ENCODE data around the gene C1orf52.

Gene C1orf52

GRCh38 chr1:85297855-85298629, 38.6 kb upstream of the C1orf52 start:
- DNase-seq (ENCODE audit: low read depth in 2 of 2), result peak; percentile 98 to 99
- peak overlapping the region in 1 of 2 donors; percentile 4 for H3K4me3 ChIP-seq (replicated peaks in 1 of 2; ENCODE audit: low read depth in 2 of 2, low read length in 2 of 2)

GRCh38 chr1:85297538-85297854, 38.0 kb upstream of the C1orf52 start:
- TF ChIP-seq CTCF (IDR thresholded peaks at IDR 0.05; ENCODE audit: low read depth, low read length), result no peak
- peak overlapping the region in 1 of 2 donors; percentile 4 for H3K4me3 ChIP-seq (replicated peaks in 1 of 2; ENCODE audit: low read depth in 2 of 2, low read length in 2 of 2)
- DNase-seq (ENCODE audit: low read depth in 2 of 2), result no peak

More at GRCh38 chr1:85297855-85298629, 38.6 kb upstream of the C1orf52 start:
- TF ChIP-seq CTCF (IDR thresholded peaks at IDR 0.05; ENCODE audit: low read depth, low read length), result no peak

GRCh38 chr1:85296980-85297379, 37.5 kb upstream of the C1orf52 start:
- no peak overlapping the region for H3K4me3 ChIP-seq (replicated peaks in 1 of 2; ENCODE audit: low read depth in 2 of 2, low read length in 2 of 2)
- no peak for TF ChIP-seq CTCF (IDR thresholded peaks at IDR 0.05; ENCODE audit: low read depth, low read length)
- peak in 1 of 2 donors; percentile 54 for DNase-seq (ENCODE audit: low read depth in 2 of 2)

- no peak for DNase-seq (ENCODE audit: low read depth in 2 of 2)
Observed at GRCh38 chr1:85295654-85296053, 36.2 kb upstream of the C1orf52 start.

GRCh38 chr1:85295006-85295431, 35.6 kb upstream of the C1orf52 start:
- DNase-seq (ENCODE audit: low read depth in 2 of 2), result no peak
- TF ChIP-seq CTCF (IDR thresholded peaks at IDR 0.05; ENCODE audit: low read depth, low read length), result no peak
- H3K4me3 ChIP-seq (replicated peaks in 1 of 2; ENCODE audit: low read depth in 2 of 2, low read length in 2 of 2), result no peak overlapping the region

More at GRCh38 chr1:85295654-85296053, 36.2 kb upstream of the C1orf52 start:
- no peak for TF ChIP-seq CTCF (IDR thresholded peaks at IDR 0.05; ENCODE audit: low read depth, low read length)
- no peak overlapping the region for H3K4me3 ChIP-seq (replicated peaks in 1 of 2; ENCODE audit: low read depth in 2 of 2, low read length in 2 of 2)

GRCh38 chr1:85290826-85291225, 31.4 kb upstream of the C1orf52 start:
- H3K4me3 ChIP-seq (replicated peaks in 1 of 2; ENCODE audit: low read depth in 2 of 2, low read length in 2 of 2), result no peak overlapping the region
- no peak for DNase-seq (ENCODE audit: low read depth in 2 of 2)
- TF ChIP-seq CTCF (IDR thresholded peaks at IDR 0.05; ENCODE audit: low read depth, low read length), result no peak
